ENCODE measurements around the gene CIB2.

The CIB2 gene

GRCh38 chr15:78149068-78149804, 18.0 kb upstream of the CIB2 start, which contains the start of gene IDH3A:
IDH3A (plus strand) TSS chr15:78149362; CDS start chr15:78149404, 42 bp downstream.
- DNase-seq (ENCODE audit: low read depth in 2 of 2), result peak; percentile 100

- no peak for DNase-seq (ENCODE audit: low read depth in 2 of 2)
Measured at GRCh38 chr15:78148392-78149067, 17.3 kb upstream of the CIB2 start.

- no peak for DNase-seq (ENCODE audit: low read depth in 2 of 2)
Measured at GRCh38 chr15:78147566-78147965, 16.3 kb upstream of the CIB2 start.

GRCh38 chr15:78146425-78147154, 15.3 kb upstream of the CIB2 start:
- DNase-seq (ENCODE audit: low read depth in 2 of 2), result no peak

GRCh38 chr15:78142332-78142731, 11.1 kb upstream of the CIB2 start:
- no peak for DNase-seq (ENCODE audit: low read depth in 2 of 2)

GRCh38 chr15:78140292-78140691, 9.0 kb upstream of the CIB2 start:
- no peak for DNase-seq (ENCODE audit: low read depth in 2 of 2)

GRCh38 chr15:78139578-78139977, 8.3 kb upstream of the CIB2 start:
- DNase-seq (ENCODE audit: low read depth in 2 of 2), result no peak

- no peak for DNase-seq (ENCODE audit: low read depth in 2 of 2)
Measured at GRCh38 chr15:78133801-78134200, 2.6 kb upstream of the CIB2 start.

GRCh38 chr15:78130466-78131294, 565 bp downstream of the CIB2 start:
- no peak for DNase-seq (ENCODE audit: low read depth in 2 of 2)

- DNase-seq (ENCODE audit: low read depth in 2 of 2), result no peak
Measured at GRCh38 chr15:78129751-78130287, 1.4 kb downstream of the CIB2 start.

- no peak for DNase-seq (ENCODE audit: low read depth in 2 of 2)
Measured at GRCh38 chr15:78129077-78129750, 2.0 kb downstream of the CIB2 start.

GRCh38 chr15:78127882-78128281, 3.4 kb downstream of the CIB2 start:
- DNase-seq (ENCODE audit: low read depth in 2 of 2), result no peak

GRCh38 chr15:78125267-78125666, 6.0 kb downstream of the CIB2 start:
- DNase-seq (ENCODE audit: low read depth in 2 of 2), result no peak

- no peak for DNase-seq (ENCODE audit: low read depth in 2 of 2)
Measured at GRCh38 chr15:78120523-78120922, 10.7 kb downstream of the CIB2 start.

GRCh38 chr15:78112551-78112950, 18.7 kb downstream of the CIB2 start:
- DNase-seq (ENCODE audit: low read depth in 2 of 2), result no peak

- no peak for DNase-seq (ENCODE audit: low read depth in 2 of 2)
Measured at GRCh38 chr15:78111788-78112187, 19.5 kb downstream of the CIB2 start.

GRCh38 chr15:78110916-78111475, 20.2 kb downstream of the CIB2 start:
- DNase-seq (ENCODE audit: low read depth in 2 of 2), result no peak

- DNase-seq (ENCODE audit: low read depth in 2 of 2), result no peak
Measured at GRCh38 chr15:78110096-78110495, 21.1 kb downstream of the CIB2 start.

GRCh38 chr15:78109156-78109555, 22.1 kb downstream of the CIB2 start:
- no peak for DNase-seq (ENCODE audit: low read depth in 2 of 2)

GRCh38 chr15:78108300-78109084, 22.8 kb downstream of the CIB2 start:
- DNase-seq (ENCODE audit: low read depth in 2 of 2), result peak; percentile 74 to 76

Data from stimulated activated CD4-positive, alpha-beta T cell treated with anti-CD3 and anti-CD28 coated beads, Interleukin-1b, Interleukin-23, amount 100 ng/mL, for 4 hours (primary cell).